NOMO-1 treated with dmso at 0.1 percent for 144 hours (cell line): ENCODE measurements around the gene MYO1D.

Experiments used
- DNase-seq: peaks from one replicate; lab custom pipeline; 2025; ENCODE audit not compliant: unreplicated experiment; lab: John Stamatoyannopoulos, UW

The MYO1D gene

GRCh38 chr17:32859857-32860525 lies 16.9 kb downstream of the MYO1D start:
- no peak for DNase-seq

- no peak for DNase-seq
Observed at GRCh38 chr17:32855620-32856019, 21.3 kb downstream of the MYO1D start.

GRCh38 chr17:32854832-32855389 lies 22.0 kb downstream of the MYO1D start:
- DNase-seq: no peak

DNA sequence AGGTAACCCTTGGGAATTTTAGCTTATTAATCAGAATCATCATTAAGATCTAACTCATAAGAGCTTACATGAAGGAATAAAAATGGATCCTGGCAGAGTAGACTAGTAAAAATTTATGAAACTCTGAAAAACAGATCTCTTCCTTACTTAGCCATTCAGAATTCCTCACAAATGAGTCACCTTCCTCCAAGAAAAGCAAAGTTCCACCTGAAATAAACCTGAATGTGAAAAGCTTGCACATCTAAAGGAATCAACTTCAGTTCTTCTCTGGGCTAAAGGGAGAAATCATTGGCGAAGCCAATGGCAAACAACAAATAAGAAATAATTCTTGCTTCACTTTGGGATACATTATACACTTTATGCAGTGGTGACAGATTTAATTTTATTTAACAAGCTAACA lies 22.7 kb downstream of the MYO1D start:
- no peak for DNase-seq

DNA sequence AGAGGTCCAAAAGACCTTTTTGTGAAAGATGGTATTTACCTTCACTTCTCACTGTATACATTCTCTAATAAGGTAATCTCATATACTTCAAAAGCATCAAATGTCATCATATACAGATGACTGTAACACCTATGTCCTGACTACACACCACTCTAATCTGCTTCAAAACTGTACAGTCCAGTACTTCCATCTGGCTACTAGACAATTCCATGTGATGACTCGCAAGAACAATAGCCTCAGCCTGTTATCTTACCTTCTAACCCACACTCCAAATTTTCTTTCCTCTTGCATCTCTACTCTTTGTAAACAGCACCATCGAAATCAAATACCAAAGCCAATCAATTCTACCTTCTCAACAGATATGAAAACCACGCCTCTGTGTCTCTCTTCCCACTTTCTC lies 24.1 kb downstream of the MYO1D start:
- no peak for DNase-seq

GRCh38 chr17:32849879-32850278 lies 27.0 kb downstream of the MYO1D start:
- DNase-seq: no peak

DNA sequence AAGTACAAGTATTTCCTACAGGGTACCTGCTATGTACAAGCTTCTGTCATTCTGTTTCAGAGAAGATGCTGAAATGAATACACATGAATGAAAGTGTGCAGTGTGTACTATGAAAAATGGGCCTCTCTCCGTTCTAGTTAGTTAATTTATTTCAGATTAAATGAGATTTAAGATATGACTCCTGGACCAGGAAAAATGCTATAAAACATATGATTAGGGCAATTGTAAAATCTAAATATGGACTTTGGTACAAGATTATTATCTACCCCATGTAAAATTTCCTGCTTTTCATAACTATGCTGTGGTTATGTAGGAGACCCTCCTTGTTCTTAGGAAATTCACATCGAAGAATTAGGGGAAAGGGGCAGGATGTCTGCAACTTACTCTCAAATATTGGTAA lies 28.9 kb downstream of the MYO1D start:
- DNase-seq: no peak

DNA sequence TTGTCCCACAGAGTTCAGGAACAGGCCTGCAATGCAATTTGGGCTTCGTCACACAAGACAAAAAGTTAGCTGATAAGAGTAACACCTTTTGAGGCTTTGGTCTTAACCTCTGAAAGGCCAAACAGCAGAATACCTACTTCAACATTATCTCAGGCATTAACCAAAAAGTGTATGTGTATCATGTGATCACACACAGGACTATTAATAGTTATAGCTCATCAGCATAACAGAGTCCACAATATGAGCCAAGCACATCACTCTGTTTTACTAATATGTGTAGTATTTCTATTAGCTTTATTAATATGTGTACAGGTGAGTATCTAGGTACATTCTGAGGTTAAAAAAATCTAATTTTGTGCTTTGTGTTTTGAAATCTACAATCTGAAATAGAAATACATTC lies 30.8 kb downstream of the MYO1D start:
- no peak for DNase-seq

GRCh38 chr17:32840241-32840640 lies 36.7 kb downstream of the MYO1D start:
- no peak for DNase-seq

DNA sequence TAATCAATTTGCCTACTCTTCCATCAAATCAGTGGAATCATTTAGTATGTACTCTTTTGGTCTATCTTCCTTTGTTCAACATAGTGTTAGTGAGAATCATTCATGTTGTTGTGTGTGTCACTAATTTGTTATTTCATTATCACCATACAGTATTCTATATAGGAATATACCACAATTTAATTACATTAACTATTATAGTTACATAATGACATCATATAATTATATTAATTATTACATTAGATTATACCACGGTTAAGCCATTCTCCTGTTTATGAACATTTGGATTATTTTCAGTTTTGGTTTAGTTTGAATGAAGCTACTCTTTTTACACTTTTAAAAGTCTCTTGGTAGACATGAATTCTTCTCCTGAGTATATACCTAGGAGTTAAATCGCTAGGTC lies 40.4 kb downstream of the MYO1D start:
- no peak for DNase-seq

DNA sequence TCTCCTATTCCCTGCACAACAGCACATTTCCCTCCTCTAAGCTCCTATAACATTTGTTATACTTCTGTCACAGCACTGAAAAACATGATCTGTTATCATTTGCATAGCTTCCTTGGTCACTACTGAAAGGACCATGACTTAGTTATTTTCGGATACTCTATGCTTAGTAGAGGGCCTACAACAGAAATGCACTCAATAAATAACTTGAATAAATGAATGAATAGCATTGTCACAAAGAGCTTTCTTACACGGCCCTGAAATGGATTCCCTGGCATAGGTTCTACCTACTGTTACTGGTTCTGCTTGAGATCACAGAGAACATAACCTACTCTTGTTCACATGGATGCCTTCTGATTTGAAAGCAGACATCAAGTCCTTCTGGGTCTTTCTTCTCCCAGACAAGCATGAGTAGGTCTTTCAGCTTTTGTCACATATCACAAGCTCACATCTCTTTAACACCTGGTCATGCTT lies 41.6 kb downstream of the MYO1D start:
- no peak for DNase-seq

DNA sequence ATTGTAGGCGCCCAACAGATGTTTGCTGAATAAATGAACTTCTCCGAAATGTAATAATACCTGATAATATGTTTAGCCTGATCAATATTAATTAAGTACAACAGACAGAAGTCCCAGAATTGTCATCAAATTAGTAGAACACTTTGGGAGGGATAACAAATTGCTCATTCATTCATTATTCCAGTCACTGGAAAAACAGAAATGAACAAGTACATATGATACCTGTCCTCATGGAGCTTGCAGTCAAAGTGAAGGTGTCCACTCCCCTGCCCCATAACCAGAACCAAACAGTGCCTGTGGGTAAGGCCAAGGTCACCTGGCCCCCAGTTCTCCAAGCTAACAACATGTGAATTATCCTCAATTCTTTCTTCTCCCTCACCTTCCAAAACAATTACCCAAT lies 42.8 kb downstream of the MYO1D start:
- DNase-seq: no peak

GRCh38 chr17:32833526-32833925 lies 43.4 kb downstream of the MYO1D start:
- DNase-seq: no peak

DNA sequence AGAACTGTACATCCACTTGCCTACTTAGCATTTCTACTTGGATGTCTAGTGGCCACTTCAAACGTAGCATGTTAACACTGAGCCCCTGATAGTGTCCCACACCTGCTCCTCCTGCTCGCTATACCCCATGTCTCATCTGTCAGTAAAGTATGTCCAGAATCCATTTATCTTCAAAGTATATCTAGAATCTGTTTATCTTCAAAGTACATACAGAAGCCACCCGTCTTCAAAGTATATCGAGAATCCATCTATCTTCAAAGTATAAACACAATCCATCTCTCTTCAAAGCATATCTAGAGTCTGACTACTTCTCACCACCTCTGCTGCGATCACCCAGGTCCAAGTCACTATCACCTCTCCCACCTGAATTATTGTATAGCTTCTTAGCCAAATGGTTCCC lies 43.8 kb downstream of the MYO1D start:
- DNase-seq: no peak

GRCh38 chr17:32831627-32832243 lies 45.2 kb downstream of the MYO1D start:
- no peak for DNase-seq

DNA sequence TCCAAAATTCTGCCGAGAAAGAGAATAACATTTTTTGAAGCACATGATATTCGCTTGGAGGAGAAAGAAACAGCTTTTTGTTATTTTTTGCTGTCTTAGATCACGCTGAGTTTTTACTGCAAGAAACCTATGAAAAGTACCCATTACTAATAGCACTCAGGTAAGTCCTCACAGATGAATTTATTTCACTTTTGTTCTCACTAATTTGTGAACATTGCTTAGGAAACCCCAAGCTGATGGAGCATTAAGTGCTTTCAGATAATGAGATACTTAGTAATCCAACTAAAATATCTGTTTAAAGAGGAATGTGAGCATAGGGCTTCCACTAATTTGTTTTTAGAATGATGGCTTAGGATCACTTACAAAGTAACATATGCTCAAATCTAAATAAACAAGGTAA lies 45.7 kb downstream of the MYO1D start:
- no peak for DNase-seq

DNA sequence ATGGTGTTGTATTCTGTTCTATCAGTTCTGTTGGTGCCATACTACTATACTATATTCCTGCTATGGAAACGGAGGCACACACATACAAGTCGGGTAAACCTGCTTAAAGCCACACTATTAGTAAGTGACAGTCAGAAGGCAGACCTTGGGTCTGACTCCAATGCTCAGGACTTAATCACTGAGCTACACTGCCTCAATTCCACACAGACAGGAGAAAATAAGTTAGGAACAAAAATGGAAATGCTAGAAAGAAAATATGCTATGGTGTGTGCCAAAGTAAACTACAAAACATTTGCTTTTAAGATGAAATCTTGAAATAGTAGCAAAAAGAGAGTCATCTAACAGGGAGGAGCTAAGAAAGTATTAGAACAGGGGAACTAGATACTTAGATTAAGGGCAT lies 48.1 kb downstream of the MYO1D start:
- no peak for DNase-seq

- no peak for DNase-seq
Observed at GRCh38 chr17:32827227-32827626, 49.7 kb downstream of the MYO1D start.

- DNase-seq: no peak
Observed at GRCh38 chr17:32826076-32826475, 50.8 kb downstream of the MYO1D start.

GRCh38 chr17:32824334-32824733 lies 52.6 kb downstream of the MYO1D start:
- DNase-seq: no peak

- no peak for DNase-seq
Observed at GRCh38 chr17:32822996-32823395, 53.9 kb downstream of the MYO1D start.
